ENCODE measurements around the gene AP2M1. TPM values are rescaled to one million over a fixed set of nuclear protein-coding genes. Genes with fewer than 3 reads are reported as not detected.

Gene AP2M1
- total and polyA plus RNA-seq, 10 of the 15 experiments (the other 5 are each of a cell fraction or from before 2014, with no cell fraction given) = 65.6 to 356 (median 161) TPM

GRCh38 chr3:184133840-184134745 is 40.6 kb upstream of the AP2M1 start (continued):
- TF ChIP-seq, protein P1, sequence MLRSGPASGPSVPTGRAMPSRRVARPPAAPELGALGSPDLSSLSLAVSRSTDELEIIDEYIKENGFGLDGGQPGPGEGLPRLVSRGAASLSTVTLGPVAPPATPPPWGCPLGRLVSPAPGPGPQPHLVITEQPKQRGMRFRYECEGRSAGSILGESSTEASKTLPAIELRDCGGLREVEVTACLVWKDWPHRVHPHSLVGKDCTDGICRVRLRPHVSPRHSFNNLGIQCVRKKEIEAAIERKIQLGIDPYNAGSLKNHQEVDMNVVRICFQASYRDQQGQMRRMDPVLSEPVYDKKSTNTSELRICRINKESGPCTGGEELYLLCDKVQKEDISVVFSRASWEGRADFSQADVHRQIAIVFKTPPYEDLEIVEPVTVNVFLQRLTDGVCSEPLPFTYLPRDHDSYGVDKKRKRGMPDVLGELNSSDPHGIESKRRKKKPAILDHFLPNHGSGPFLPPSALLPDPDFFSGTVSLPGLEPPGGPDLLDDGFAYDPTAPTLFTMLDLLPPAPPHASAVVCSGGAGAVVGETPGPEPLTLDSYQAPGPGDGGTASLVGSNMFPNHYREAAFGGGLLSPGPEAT (IDR thresholded peaks at IDR 0.05; ENCODE audit: low read depth) = peak; percentile 27; the same call in 1 of the 2 replicates
- TF ChIP-seq EED (IDR thresholded peaks at IDR 0.05; ENCODE audit: low read depth) (peak; percentile 26; the same call in 1 of the 2 replicates), NRF1 (conservative IDR thresholded peaks at IDR 0.05; ENCODE audit: low read depth, low read length) (no peak), GABPA (IDR thresholded peaks at IDR 0.05; ENCODE audit: low read depth) (peak; percentile 75), CREB1 (IDR thresholded peaks at IDR 0.05; ENCODE audit: low read depth) (peak; percentile 47; the same call in 1 of the 2 replicates), SIN3A (IDR thresholded peaks at IDR 0.05; ENCODE audit: low read depth, low read length) (peak; percentile 24; the same call in 1 of the 2 replicates), ZSCAN29 (IDR thresholded peaks at IDR 0.05) (no peak), MLLT1 (IDR thresholded peaks at IDR 0.05) (0 out of 2 replicates have a peak, but pooled peaks have one; percentile 34), NBN (IDR thresholded peaks at IDR 0.05) (peak; percentile 32; the same call in 1 of the 2 replicates), ZNF687 (IDR thresholded peaks at IDR 0.05) (0 out of 2 replicates have a peak, but pooled peaks have one; percentile 29), SMAD1 (IDR thresholded peaks at IDR 0.05; ENCODE audit: low read depth, partially characterized antibody) (no peak), ETV6 (conservative IDR thresholded peaks at IDR 0.05 in 1 of 2, IDR thresholded peaks at IDR 0.05 in 1 of 2; ENCODE audit: borderline replicate concordance in 1 of 2, low read depth in 1 of 2) (no peak), BHLHE40 (IDR thresholded peaks at IDR 0.05; ENCODE audit: borderline replicate concordance in 1 of 2, low read depth in 2 of 2, low read length in 1 of 2) (peak; percentile 76 to 88), SRF (IDR thresholded peaks at IDR 0.05; ENCODE audit: low read depth in 2 of 2, low read length in 2 of 2) (0 out of 4 replicates have a peak, but pooled peaks of 1 of the 2 experiments have one; percentile 22)
- TF ChIP-seq, protein P2, sequence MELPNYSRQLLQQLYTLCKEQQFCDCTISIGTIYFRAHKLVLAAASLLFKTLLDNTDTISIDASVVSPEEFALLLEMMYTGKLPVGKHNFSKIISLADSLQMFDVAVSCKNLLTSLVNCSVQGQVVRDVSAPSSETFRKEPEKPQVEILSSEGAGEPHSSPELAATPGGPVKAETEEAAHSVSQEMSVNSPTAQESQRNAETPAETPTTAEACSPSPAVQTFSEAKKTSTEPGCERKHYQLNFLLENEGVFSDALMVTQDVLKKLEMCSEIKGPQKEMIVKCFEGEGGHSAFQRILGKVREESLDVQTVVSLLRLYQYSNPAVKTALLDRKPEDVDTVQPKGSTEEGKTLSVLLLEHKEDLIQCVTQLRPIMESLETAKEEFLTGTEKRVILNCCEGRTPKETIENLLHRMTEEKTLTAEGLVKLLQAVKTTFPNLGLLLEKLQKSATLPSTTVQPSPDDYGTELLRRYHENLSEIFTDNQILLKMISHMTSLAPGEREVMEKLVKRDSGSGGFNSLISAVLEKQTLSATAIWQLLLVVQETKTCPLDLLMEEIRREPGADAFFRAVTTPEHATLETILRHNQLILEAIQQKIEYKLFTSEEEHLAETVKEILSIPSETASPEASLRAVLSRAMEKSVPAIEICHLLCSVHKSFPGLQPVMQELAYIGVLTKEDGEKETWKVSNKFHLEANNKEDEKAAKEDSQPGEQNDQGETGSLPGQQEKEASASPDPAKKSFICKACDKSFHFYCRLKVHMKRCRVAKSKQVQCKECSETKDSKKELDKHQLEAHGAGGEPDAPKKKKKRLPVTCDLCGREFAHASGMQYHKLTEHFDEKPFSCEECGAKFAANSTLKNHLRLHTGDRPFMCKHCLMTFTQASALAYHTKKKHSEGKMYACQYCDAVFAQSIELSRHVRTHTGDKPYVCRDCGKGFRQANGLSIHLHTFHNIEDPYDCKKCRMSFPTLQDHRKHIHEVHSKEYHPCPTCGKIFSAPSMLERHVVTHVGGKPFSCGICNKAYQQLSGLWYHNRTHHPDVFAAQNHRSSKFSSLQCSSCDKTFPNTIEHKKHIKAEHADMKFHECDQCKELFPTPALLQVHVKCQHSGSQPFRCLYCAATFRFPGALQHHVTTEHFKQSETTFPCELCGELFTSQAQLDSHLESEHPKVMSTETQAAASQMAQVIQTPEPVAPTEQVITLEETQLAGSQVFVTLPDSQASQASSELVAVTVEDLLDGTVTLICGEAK (IDR thresholded peaks at IDR 0.05; ENCODE audit: borderline replicate concordance) = peak; percentile 70; the same call in 1 of the 2 replicates

Data from GM12878 (cell line).